Muscle layer of colon (tissue), 2 donors: Measurements from ENCODE around the gene AGAP1.

Experiments used
- H3K27ac ChIP-seq: one replicate; pipeline ENCODE4 v1.7.0; 2013; ENCODE audit warnings: low read depth, mild to moderate bottlenecking, low read length, moderate library complexity
- H3K27me3 ChIP-seq, 2 donors: one replicate each; pipeline ENCODE4 v1.7.0; 2013; ENCODE audit warnings: low read length in 2 of 2, mild to moderate bottlenecking in 2 of 2; ENCODE audit not compliant: insufficient read depth in 2 of 2, control insufficient read depth in 1 of 2
- H3K36me3 ChIP-seq: one replicate; pipeline ENCODE4 v1.7.0; 2013; ENCODE audit warnings: mild to moderate bottlenecking, low read length; ENCODE audit not compliant: insufficient read depth
- H3K4me1 ChIP-seq: one replicate; pipeline ENCODE4 v1.7.0; 2013; ENCODE audit warnings: mild to moderate bottlenecking, low read length; ENCODE audit not compliant: insufficient read depth
- H3K4me3 ChIP-seq, 2 donors: one replicate each; pipeline ENCODE4 v1.7.0; 2013; ENCODE audit warnings: low read length in 2 of 2, low read depth in 1 of 2, mild to moderate bottlenecking in 1 of 2, moderate library complexity in 1 of 2
- H3K9ac ChIP-seq: one replicate; pipeline ENCODE4 v1.7.0; 2013; ENCODE audit warnings: low read length
- H3K9me3 ChIP-seq: one replicate; pipeline ENCODE4 v1.7.0; 2013; ENCODE audit warnings: mild to moderate bottlenecking, low read length
- donor health status: abdominal sarcoma.
- donor health status: Adenocarcinoma of cecum.

Gene AGAP1

GRCh38 chr2:235669269-235669831 lies 175.5 kb downstream of the AGAP1 start:
- Histone ChIP-seq H3K4me3 (peak overlapping the region in 1 of 2 donors; percentile 24), H3K27me3 (no peaks in the 10 kb centered on the region), H3K27ac (no peak overlapping the region), H3K4me1 (peaks cover 51% of the 10 kb centered on the region), H3K9ac (no peak overlapping the region), H3K9me3 (no peaks in the 10 kb centered on the region), H3K36me3 (no peaks in the 10 kb centered on the region)

GRCh38 chr2:235669983-235670962 lies 176.4 kb downstream of the AGAP1 start:
- H3K36me3 ChIP-seq = no peaks in the 10 kb centered on the region
- peak overlapping the region; percentile 78 for H3K27ac ChIP-seq
- H3K9ac ChIP-seq = no peak overlapping the region
- peak overlapping the region; percentile 61 to 64 for H3K4me3 ChIP-seq
- H3K4me1 ChIP-seq = peaks cover 45% of the 10 kb centered on the region
- no peaks in the 10 kb centered on the region for H3K9me3 ChIP-seq
- no peaks in the 10 kb centered on the region for H3K27me3 ChIP-seq

GRCh38 chr2:235670974-235671787 lies 177.3 kb downstream of the AGAP1 start:
- H3K27ac ChIP-seq = peak overlapping the region; percentile 44
- peaks cover 42% of the 10 kb centered on the region for H3K4me1 ChIP-seq
- peak overlapping the region; percentile 30 for H3K9ac ChIP-seq

GRCh38 chr2:235672720-235673119 lies 178.9 kb downstream of the AGAP1 start:
- no peak overlapping the region for H3K27ac ChIP-seq
- H3K4me1 ChIP-seq = peaks cover 49% of the 10 kb centered on the region
- no peaks in the 10 kb centered on the region for H3K9me3 ChIP-seq
- no peaks in the 10 kb centered on the region for H3K27me3 ChIP-seq
- no peak overlapping the region for H3K9ac ChIP-seq
- no peaks in the 10 kb centered on the region for H3K36me3 ChIP-seq
- H3K4me3 ChIP-seq = no peak overlapping the region

More at GRCh38 chr2:235670974-235671787, 177.3 kb downstream of the AGAP1 start:
- no peaks in the 10 kb centered on the region for H3K27me3 ChIP-seq
- no peaks in the 10 kb centered on the region for H3K9me3 ChIP-seq
- H3K4me3 ChIP-seq = peak overlapping the region; percentile 61 to 64
- no peaks in the 10 kb centered on the region for H3K36me3 ChIP-seq

- Histone ChIP-seq H3K27ac (peak overlapping the region; percentile 14), H3K9ac (no peak overlapping the region), H3K27me3 (no peaks in the 10 kb centered on the region), H3K36me3 (no peaks in the 10 kb centered on the region), H3K4me3 (no peak overlapping the region), H3K9me3 (no peaks in the 10 kb centered on the region), H3K4me1 (peaks cover 57% of the 10 kb centered on the region)
Measured at GRCh38 chr2:235674146-235674545, 180.3 kb downstream of the AGAP1 start.

GRCh38 chr2:235674812-235675211 lies 181.0 kb downstream of the AGAP1 start:
- H3K4me1 ChIP-seq = peaks cover 63% of the 10 kb centered on the region

GRCh38 chr2:235675678-235676535 lies 182.1 kb downstream of the AGAP1 start:
- H3K36me3 ChIP-seq = no peaks in the 10 kb centered on the region
- no peak overlapping the region for H3K9ac ChIP-seq
- peaks cover 72% of the 10 kb centered on the region for H3K4me1 ChIP-seq
- no peaks in the 10 kb centered on the region for H3K27me3 ChIP-seq
- no peak overlapping the region for H3K27ac ChIP-seq
- H3K4me3 ChIP-seq = no peak overlapping the region
- no peaks in the 10 kb centered on the region for H3K9me3 ChIP-seq

More at GRCh38 chr2:235674812-235675211, 181.0 kb downstream of the AGAP1 start:
- H3K36me3 ChIP-seq = no peaks in the 10 kb centered on the region
- no peaks in the 10 kb centered on the region for H3K9me3 ChIP-seq
- H3K27ac ChIP-seq = no peak overlapping the region
- H3K9ac ChIP-seq = no peak overlapping the region
- H3K27me3 ChIP-seq = no peaks in the 10 kb centered on the region
- no peak overlapping the region for H3K4me3 ChIP-seq

- H3K9ac ChIP-seq = no peak overlapping the region
- peaks cover 70% of the 10 kb centered on the region for H3K4me1 ChIP-seq
- H3K9me3 ChIP-seq = no peaks in the 10 kb centered on the region
- no peaks in the 10 kb centered on the region for H3K36me3 ChIP-seq
- no peak overlapping the region for H3K27ac ChIP-seq
- no peak overlapping the region for H3K4me3 ChIP-seq
- no peaks in the 10 kb centered on the region for H3K27me3 ChIP-seq
Measured at GRCh38 chr2:235676536-235676799, 182.6 kb downstream of the AGAP1 start.

- H3K9ac ChIP-seq = no peak overlapping the region
- no peaks in the 10 kb centered on the region for H3K9me3 ChIP-seq
- H3K27me3 ChIP-seq = no peaks in the 10 kb centered on the region
- H3K4me3 ChIP-seq = no peak overlapping the region
- H3K27ac ChIP-seq = no peak overlapping the region
- peaks cover 61% of the 10 kb centered on the region for H3K4me1 ChIP-seq
- H3K36me3 ChIP-seq = no peaks in the 10 kb centered on the region
Measured at GRCh38 chr2:235677276-235677788, 183.5 kb downstream of the AGAP1 start.

GRCh38 chr2:235677937-235678336 lies 184.1 kb downstream of the AGAP1 start:
- Histone ChIP-seq H3K4me3 (no peak overlapping the region), H3K4me1 (peaks cover 55% of the 10 kb centered on the region)

More at GRCh38 chr2:235677937-235678336, 184.1 kb downstream of the AGAP1 start:
- Histone ChIP-seq H3K36me3 (no peaks in the 10 kb centered on the region), H3K9me3 (no peaks in the 10 kb centered on the region), H3K27ac (no peak overlapping the region), H3K9ac (no peak overlapping the region), H3K27me3 (no peaks in the 10 kb centered on the region)
